Endothelial cell of umbilical vein (primary cell): Measurements from ENCODE around the gene SCAMP5. TPM values are rescaled to one million over a fixed set of nuclear protein-coding genes. Genes with fewer than 3 reads are reported as not detected.

Experiments used
- BruUV-seq: library from RNA; stranded (reverse); fragments of 400-500 nt; replicated peaks from 2 replicates; lab custom pipeline; 2021; lab: Mats Ljungman, UMichigan
- CTCF ChIA-PET: fragments of 300-600, 350-600 bp; sonication (Branson Sonifier 250); formaldehyde crosslinking; loops from one replicate; lab custom pipeline; 2021; ENCODE audit warnings: antibody characterized with exemption, inconsistent platforms; lab: Charles Lee
- POLR2A ChIA-PET: fragments of 300-600, 350-600 bp; sonication (Branson Sonifier 250); formaldehyde crosslinking; loops from one replicate; lab custom pipeline; 2021; ENCODE audit warnings: antibody characterized with exemption, inconsistent platforms; lab: Charles Lee
- DNase-seq: peaks from one replicate; pipeline ENCODE4 v3.0.0-alpha.2; 2011; ENCODE audit warnings: low read depth, low spot score
- FAIRE-seq: peaks from 2 replicates; lab custom pipeline; 2011; peaks lifted over from hg19 to GRCh38; lab: Jason Lieb, UNC
- H2AFZ ChIP-seq: 2 replicates; pipeline ENCODE4 v1.6.0; 2012; ENCODE audit warnings: low read depth, low read length, control low read depth, inconsistent platforms
- H3K27ac ChIP-seq: 2 replicates; pipeline ENCODE4 v1.5.1; 2011; ENCODE audit warnings: low read depth, mild to moderate bottlenecking, control low read depth, low read length, moderate library complexity; ENCODE audit not compliant: insufficient read depth
- H3K27me3 ChIP-seq, 2 experiments: 2 replicates each; pipeline versions ENCODE4 v1.6.0 to v1.6.1; 2011; ENCODE audit warnings: low read length in 2 of 2, mixed read lengths in 1 of 2; ENCODE audit not compliant: control insufficient read depth in 2 of 2, insufficient read depth in 2 of 2
- H3K36me3 ChIP-seq, 2 experiments: 2 replicates in 1 of 2; 3 replicates in 1 of 2; pipeline ENCODE4 v1.5.1; 2011; ENCODE audit warnings: low read length in 2 of 2, mild to moderate bottlenecking in 1 of 2, moderate library complexity in 1 of 2; ENCODE audit not compliant: control insufficient read depth in 2 of 2, insufficient read depth in 2 of 2; ENCODE audit errors: extremely low read depth in 1 of 2
- H3K4me1 ChIP-seq: 3 replicates; pipeline ENCODE4 v1.5.1; 2011; ENCODE audit warnings: mild to moderate bottlenecking, low read length; ENCODE audit not compliant: control insufficient read depth, insufficient read depth; ENCODE audit errors: extremely low read depth
- H3K4me2 ChIP-seq: 2 replicates; pipeline ENCODE4 v1.6.1; 2011; ENCODE audit warnings: low read length, control low read depth, mixed read lengths; ENCODE audit not compliant: insufficient read depth
- H3K4me3 ChIP-seq, 3 experiments: fragments of 200-600 bp in 1 of 3; sonication (generic), shearing (Covaris generic) in 1 of 3; replicated peaks in 1 of 3; 2 replicates each; pipeline ENCODE4 v1.5.1; 2011 to 2016; ENCODE audit warnings: control low read depth in 3 of 3, low read length in 3 of 3, mild to moderate bottlenecking in 2 of 3, inconsistent platforms in 1 of 3, low read depth in 1 of 3, moderate library complexity in 1 of 3; ENCODE audit not compliant: insufficient read depth in 1 of 3
- H3K79me2 ChIP-seq: 2 replicates; pipeline ENCODE4 v1.6.0; 2012; ENCODE audit warnings: low read length, inconsistent platforms; ENCODE audit not compliant: control insufficient read depth, insufficient read depth
- H3K9ac ChIP-seq: replicated peaks from 2 replicates; pipeline ENCODE3; 2011; ENCODE audit warnings: low read length, control low read depth; ENCODE audit not compliant: insufficient read depth; ENCODE audit errors: extremely low read depth
- H3K9me1 ChIP-seq: replicated peaks from 3 replicates; pipeline ENCODE4 v1.6.0; 2011; ENCODE audit warnings: mild to moderate bottlenecking, low read length; ENCODE audit not compliant: control insufficient read depth, insufficient read depth; ENCODE audit errors: extremely low read depth
- H3K9me3 ChIP-seq: replicated peaks from 2 replicates; pipeline ENCODE4 v1.5.1; 2012; ENCODE audit warnings: low read length, inconsistent platforms; ENCODE audit not compliant: control insufficient read depth, insufficient read depth
- H4K20me1 ChIP-seq: replicated peaks from 2 replicates; pipeline ENCODE3; 2011; ENCODE audit warnings: mild to moderate bottlenecking, low read length; ENCODE audit not compliant: control insufficient read depth, insufficient read depth; ENCODE audit errors: extremely low read depth
- EZH2 ChIP-seq: IDR thresholded peaks from 2 replicates; pipeline ENCODE4 v1.6.1; 2012; ENCODE audit warnings: borderline replicate concordance, low read depth, mild to moderate bottlenecking, moderate library complexity, low read length, inconsistent platforms; ENCODE audit not compliant: severe bottlenecking
- FOS ChIP-seq: IDR thresholded peaks from 2 replicates; pipeline ENCODE4 v1.6.1; 2011; ENCODE audit warnings: mild to moderate bottlenecking, low read length, moderate library complexity, borderline replicate concordance; ENCODE audit not compliant: insufficient read depth
- GATA2 ChIP-seq: IDR thresholded peaks from 2 replicates; pipeline ENCODE4 v1.7.0; 2011; ENCODE audit warnings: low read depth, mild to moderate bottlenecking, moderate library complexity, mixed read lengths, low read length; ENCODE audit not compliant: insufficient read length, insufficient read depth
- JUN ChIP-seq: IDR thresholded peaks from 2 replicates; pipeline ENCODE4 v1.6.1; 2011; ENCODE audit warnings: borderline replicate concordance, low read depth; ENCODE audit not compliant: insufficient read length, insufficient read depth
- MYC ChIP-seq: IDR thresholded peaks from one replicate; pipeline ENCODE4 v1.6.1; 2011; ENCODE audit warnings: mild to moderate bottlenecking, low read depth, low read length
- POLR2A ChIP-seq: IDR thresholded peaks from 2 replicates; pipeline ENCODE4 v1.6.1; 2012; ENCODE audit warnings: low read depth, mild to moderate bottlenecking, control low read depth, low read length
- POLR2AphosphoS5 ChIP-seq: IDR thresholded peaks from 2 replicates; pipeline ENCODE4 v1.6.1; 2012; ENCODE audit warnings: low read depth, mild to moderate bottlenecking, control low read depth, low read length, moderate library complexity; ENCODE audit not compliant: insufficient read depth
- dilution Hi-C: fragments of 300-500 bp; cut with MboI; formaldehyde crosslinking; loops from one replicate; pipeline ENCODE4 v1.15.0; 2019; ENCODE audit warnings: low sequenced_read_pairs; ENCODE audit not compliant: extremely low pct_ligation_motif_present
- intact Hi-C: fragments of 100-400 bp; cut with micrococcal nuclease; formaldehyde crosslinking; loops from one replicate; pipeline ENCODE4 v1.10.0; 2022
- polyA plus RNA-seq, 4 experiments: library from polyadenylated mRNA; depleted of rRNA in 3 of 4; stranded (reverse) in 3 of 4; unstranded in 1 of 4; fragments of >200 nt; gene quantifications; 2 replicates each; pipeline versions ENCODE4 v1.2.1 to v1.2.3, GENCODE V29; 2011 to 2012; ENCODE audit warnings: missing spikeins in 1 of 4
- total RNA-seq: library from RNA; stranded (reverse); gene quantifications from 2 replicates; pipeline ENCODE4 v1.2.3, GENCODE V29; 2021
- TF ChIP-seq, protein P1 (sequence below), 2 donors: IDR thresholded peaks; 1 replicate in 1 of 2; 2 replicates in 1 of 2; pipeline ENCODE4 v1.5.1; 2011; ENCODE audit warnings: low read length in 2 of 2, mild to moderate bottlenecking in 2 of 2, moderate library complexity in 2 of 2, control low read depth in 1 of 2, inconsistent platforms in 1 of 2, low read depth in 1 of 2; ENCODE audit not compliant: insufficient read depth in 1 of 2; ENCODE audit errors: extremely low read depth in 1 of 2
- TF ChIP-seq, protein P2 (sequence below): IDR thresholded peaks from 2 replicates; pipeline ENCODE4 v1.6.1; 2011; ENCODE audit not compliant: insufficient read depth, insufficient read length

Gene SCAMP5
- total and polyA plus RNA-seq, 2 donors (not counting 3 experiments of a cell fraction or from before 2014, with no cell fraction given) = 1.9 to 6.2 TPM

DNA sequence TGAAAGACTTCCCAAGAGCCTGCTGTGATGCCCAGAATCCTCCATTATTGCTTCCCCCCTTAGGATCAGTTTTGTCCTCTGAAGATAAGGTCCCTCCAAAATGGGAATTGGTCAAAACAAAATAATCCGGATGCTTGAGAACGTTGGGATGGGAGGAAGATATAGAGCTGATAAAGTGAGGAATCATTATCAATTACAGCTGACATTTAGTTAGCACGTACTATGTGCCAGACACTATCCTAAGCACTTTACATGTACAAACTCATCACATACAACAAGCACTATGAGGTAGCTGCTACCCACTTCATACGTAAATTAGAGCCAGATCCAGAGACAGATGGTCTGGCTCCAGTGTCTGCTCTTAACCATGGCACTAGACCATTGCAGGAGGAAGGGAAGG, 32.1 kb upstream of the SCAMP5 start:
- no peak overlapping the region for H3K27ac ChIP-seq
- ChIA-PET POLR2A (interaction anchor here (0.6 kb wide), 1 partner anchor 16 kb away, joined by 3 read pairs; no protein-coding TSS in a partner anchor), CTCF (interaction anchor here (1.9 to 3.6 kb wide), 2 partner anchors 12 to 25 kb away, joined by 7 to 22 read pairs; no protein-coding TSS in a partner anchor)
- dilution Hi-C loops (no loop called here), intact Hi-C loops (loop anchor here (5.0 kb wide), 1 partner anchor 489 kb away; the partner anchor contains the start of gene SIN3A)
- no peak overlapping the region for H3K4me3 ChIP-seq
- DNase-seq = no peak
- no peaks in the 10 kb centered on the region for H3K36me3 ChIP-seq
- H3K4me2 ChIP-seq = no peak overlapping the region
- no peak overlapping the region for H2AFZ ChIP-seq
- no peaks in the 10 kb centered on the region for H3K79me2 ChIP-seq
- H3K27me3 ChIP-seq = peaks cover 0 to 3% of the 10 kb centered on the region in 2 experiments
- no peaks in the 10 kb centered on the region for H3K9me1 ChIP-seq
- FAIRE-seq = no peak
- no peak overlapping the region for H3K9ac ChIP-seq
- H3K4me1 ChIP-seq = peaks cover 41% of the 10 kb centered on the region
- no peaks in the 10 kb centered on the region for H4K20me1 ChIP-seq
- no TSS peak for BruUV-seq
- H3K9me3 ChIP-seq = no peaks in the 10 kb centered on the region
- no peak for TF ChIP-seq JUN
- TF ChIP-seq, protein P1, sequence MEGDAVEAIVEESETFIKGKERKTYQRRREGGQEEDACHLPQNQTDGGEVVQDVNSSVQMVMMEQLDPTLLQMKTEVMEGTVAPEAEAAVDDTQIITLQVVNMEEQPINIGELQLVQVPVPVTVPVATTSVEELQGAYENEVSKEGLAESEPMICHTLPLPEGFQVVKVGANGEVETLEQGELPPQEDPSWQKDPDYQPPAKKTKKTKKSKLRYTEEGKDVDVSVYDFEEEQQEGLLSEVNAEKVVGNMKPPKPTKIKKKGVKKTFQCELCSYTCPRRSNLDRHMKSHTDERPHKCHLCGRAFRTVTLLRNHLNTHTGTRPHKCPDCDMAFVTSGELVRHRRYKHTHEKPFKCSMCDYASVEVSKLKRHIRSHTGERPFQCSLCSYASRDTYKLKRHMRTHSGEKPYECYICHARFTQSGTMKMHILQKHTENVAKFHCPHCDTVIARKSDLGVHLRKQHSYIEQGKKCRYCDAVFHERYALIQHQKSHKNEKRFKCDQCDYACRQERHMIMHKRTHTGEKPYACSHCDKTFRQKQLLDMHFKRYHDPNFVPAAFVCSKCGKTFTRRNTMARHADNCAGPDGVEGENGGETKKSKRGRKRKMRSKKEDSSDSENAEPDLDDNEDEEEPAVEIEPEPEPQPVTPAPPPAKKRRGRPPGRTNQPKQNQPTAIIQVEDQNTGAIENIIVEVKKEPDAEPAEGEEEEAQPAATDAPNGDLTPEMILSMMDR (IDR thresholded peaks at IDR 0.05; ENCODE audit: extremely low read depth in 1 of 2, insufficient read depth in 1 of 2, low read depth in 1 of 2, low read length in 2 of 2) = no peak
- TF ChIP-seq GATA2 = no peak
- no peak for TF ChIP-seq FOS
- no peak for TF ChIP-seq POLR2A
- TF ChIP-seq MYC = no peak
- TF ChIP-seq POLR2AphosphoS5 = no peak
- no peak for TF ChIP-seq EZH2
- TF ChIP-seq, protein P2, sequence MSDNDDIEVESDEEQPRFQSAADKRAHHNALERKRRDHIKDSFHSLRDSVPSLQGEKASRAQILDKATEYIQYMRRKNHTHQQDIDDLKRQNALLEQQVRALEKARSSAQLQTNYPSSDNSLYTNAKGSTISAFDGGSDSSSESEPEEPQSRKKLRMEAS = no peak
